Astrocyte (in vitro differentiated cells and primary cell): ENCODE data around the gene UBE3C.
"Not testable (repeated sequence)": the region's sequence is repeated elsewhere in the genome, so short reads cannot be mapped to it uniquely, and the experiment has no call there.

Experiments used
- CTCF ChIP-seq: IDR thresholded peaks from 2 replicates; pipeline ENCODE4 v1.5.1; 2011; ENCODE audit warnings: low read depth, mild to moderate bottlenecking, inconsistent platforms, low read length, moderate library complexity; ENCODE audit not compliant: insufficient read depth
- EZH2 ChIP-seq: IDR thresholded peaks from 2 replicates; pipeline ENCODE4 v1.6.1; 2012; ENCODE audit warnings: mild to moderate bottlenecking, low read length, inconsistent platforms; ENCODE audit not compliant: insufficient read depth

DNA sequence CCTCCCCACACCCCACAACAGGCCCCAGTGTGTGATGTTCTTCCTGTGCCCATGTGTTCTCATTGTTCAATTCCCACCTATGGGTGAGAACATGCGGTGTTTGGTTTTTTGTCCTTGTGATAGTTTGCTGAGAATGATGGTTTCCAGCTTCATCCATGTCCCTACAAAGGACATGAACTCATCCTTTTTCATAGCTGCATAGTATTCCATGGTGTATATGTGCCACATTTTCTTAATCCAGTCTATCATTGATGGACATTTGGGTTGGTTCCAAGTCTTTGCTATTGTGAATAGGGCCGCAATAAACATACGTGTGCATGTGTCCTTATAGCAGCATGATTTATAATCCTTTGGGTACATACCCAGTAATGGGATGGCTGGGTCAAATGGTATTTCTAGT is 38.7 kb upstream of the UBE3C start:
- not testable (repeated sequence) for TF ChIP-seq CTCF, EZH2
